ENCODE data around the gene SPRN. TPM values are rescaled to one million over a fixed set of nuclear protein-coding genes. Genes with fewer than 3 reads are reported as not detected.
"Not testable (repeated sequence)": the region's sequence is repeated elsewhere in the genome, so short reads cannot be mapped to it uniquely, and the experiment has no call there.

Gene SPRN, protein sequence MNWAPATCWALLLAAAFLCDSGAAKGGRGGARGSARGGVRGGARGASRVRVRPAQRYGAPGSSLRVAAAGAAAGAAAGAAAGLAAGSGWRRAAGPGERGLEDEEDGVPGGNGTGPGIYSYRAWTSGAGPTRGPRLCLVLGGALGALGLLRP
- total RNA-seq = 10 to 100 TPM in 2 of 6 experiments, under 1 TPM in 3, not detected in 1; 0.07 to 15.1 (median 0.11) TPM
- long read RNA-seq = 0 reads

DNA sequence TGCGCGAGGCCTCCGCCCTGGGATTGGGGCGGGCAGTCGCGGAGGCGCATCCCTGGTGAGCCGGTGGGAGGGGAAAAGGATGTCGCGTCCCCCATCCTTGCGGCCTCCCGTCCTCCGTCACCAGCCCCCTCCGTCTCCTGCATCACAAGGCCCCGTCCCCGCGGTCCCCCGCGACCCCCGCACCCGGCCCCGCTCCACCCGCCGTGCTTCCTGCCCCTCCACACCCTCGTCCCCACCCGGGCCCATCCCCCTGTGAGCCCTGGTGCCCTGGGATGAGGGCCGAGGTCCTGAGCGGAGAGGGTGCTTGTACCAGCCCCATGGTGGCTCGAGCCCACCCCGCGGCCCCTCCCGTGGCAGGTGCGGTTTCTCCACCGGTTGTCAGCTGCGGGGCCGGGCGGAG lies at the start of gene SPRN:
SPRN (minus strand) TSS at position 25 of the 400 bp plus-strand sequence. CDS start 944 bp downstream, outside the sequence.
- H3K4me3 ChIP-seq, DNase-seq, H3K36me3 ChIP-seq, H3K9me3 ChIP-seq, H3K27me3 ChIP-seq, H3K4me1 ChIP-seq, ATAC-seq, H3K27ac ChIP-seq: not testable (repeated sequence)
- intact Hi-C loops (cut with DNase I) = loop anchor here in 1 of 2 donors (10.0 kb wide), 1 partner anchor 150 kb away; no protein-coding TSS in a partner anchor
- no CpG with 5 or more reads among the region's 37 CpGs for WGBS (ENCODE audit: insufficient coverage, low coverage, low lambda C conversion rate, missing lambda C conversion rate)

DNA sequence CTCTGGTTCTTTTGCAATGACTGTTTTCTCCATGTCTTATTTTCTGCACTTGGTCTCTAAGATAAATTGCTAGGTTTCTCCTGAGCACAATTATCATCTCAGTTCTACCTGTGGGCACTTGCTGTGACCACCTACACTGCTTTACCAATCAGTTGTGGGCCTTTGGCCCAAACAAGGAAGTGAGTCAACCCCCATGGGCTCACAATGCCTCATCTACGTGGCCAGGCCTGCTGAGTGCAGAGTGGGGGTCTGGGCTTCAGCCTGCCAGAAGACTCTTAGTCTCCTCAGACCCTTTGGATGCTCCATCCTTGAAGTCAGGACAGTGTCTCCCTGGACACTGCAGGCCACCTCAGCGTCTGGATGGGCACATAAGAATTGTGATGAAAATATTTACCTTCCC lies 49.6 kb upstream of the SPRN start:
- WGBS (ENCODE audit: insufficient coverage, low coverage, low lambda C conversion rate, missing lambda C conversion rate) = 100% methylated on average over 1 of the region's 2 CpGs
- TF ChIP-seq, protein P1, sequence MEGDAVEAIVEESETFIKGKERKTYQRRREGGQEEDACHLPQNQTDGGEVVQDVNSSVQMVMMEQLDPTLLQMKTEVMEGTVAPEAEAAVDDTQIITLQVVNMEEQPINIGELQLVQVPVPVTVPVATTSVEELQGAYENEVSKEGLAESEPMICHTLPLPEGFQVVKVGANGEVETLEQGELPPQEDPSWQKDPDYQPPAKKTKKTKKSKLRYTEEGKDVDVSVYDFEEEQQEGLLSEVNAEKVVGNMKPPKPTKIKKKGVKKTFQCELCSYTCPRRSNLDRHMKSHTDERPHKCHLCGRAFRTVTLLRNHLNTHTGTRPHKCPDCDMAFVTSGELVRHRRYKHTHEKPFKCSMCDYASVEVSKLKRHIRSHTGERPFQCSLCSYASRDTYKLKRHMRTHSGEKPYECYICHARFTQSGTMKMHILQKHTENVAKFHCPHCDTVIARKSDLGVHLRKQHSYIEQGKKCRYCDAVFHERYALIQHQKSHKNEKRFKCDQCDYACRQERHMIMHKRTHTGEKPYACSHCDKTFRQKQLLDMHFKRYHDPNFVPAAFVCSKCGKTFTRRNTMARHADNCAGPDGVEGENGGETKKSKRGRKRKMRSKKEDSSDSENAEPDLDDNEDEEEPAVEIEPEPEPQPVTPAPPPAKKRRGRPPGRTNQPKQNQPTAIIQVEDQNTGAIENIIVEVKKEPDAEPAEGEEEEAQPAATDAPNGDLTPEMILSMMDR (IDR thresholded peaks at IDR 0.05) = no peak
- no peak for TF ChIP-seq POLR2A (IDR thresholded peaks at IDR 0.05)
- no peak overlapping the region for H3K27ac ChIP-seq
- H3K4me3 ChIP-seq = no peak overlapping the region
- H3K9me3 ChIP-seq = no peaks in the 10 kb centered on the region
- intact Hi-C loops (cut with DNase I) = no loop called here
- no peaks in the 10 kb centered on the region for H3K4me1 ChIP-seq
- no peaks in the 10 kb centered on the region for H3K36me3 ChIP-seq
- ATAC-seq (no peak), DNase-seq (no peak)
- no peaks in the 10 kb centered on the region for H3K27me3 ChIP-seq

DNA sequence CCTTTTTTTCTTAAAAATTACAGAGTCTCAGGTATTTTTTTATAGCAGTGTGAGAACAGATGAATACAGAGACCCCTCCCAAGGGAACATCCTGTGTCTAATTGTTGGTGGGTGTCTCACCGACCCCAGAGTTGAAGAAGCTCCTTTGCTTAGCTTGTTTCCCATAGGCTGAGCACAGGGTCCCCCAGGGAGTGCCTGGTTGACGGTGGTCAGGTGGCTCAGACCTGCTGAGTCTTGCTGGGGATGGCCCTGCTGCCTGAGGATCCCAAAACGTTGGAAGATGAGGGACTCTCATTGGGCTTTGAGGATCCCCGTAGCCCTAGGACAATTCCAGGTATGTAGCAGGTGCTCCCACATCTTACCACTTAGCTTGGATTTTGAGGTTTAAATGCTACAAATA lies 48.8 kb upstream of the SPRN start:
- TF ChIP-seq, protein P1 (IDR thresholded peaks at IDR 0.05) = no peak
- TF ChIP-seq POLR2A (IDR thresholded peaks at IDR 0.05) = no peak
- DNase-seq = no peak
- no peaks in the 10 kb centered on the region for H3K27me3 ChIP-seq

DNA sequence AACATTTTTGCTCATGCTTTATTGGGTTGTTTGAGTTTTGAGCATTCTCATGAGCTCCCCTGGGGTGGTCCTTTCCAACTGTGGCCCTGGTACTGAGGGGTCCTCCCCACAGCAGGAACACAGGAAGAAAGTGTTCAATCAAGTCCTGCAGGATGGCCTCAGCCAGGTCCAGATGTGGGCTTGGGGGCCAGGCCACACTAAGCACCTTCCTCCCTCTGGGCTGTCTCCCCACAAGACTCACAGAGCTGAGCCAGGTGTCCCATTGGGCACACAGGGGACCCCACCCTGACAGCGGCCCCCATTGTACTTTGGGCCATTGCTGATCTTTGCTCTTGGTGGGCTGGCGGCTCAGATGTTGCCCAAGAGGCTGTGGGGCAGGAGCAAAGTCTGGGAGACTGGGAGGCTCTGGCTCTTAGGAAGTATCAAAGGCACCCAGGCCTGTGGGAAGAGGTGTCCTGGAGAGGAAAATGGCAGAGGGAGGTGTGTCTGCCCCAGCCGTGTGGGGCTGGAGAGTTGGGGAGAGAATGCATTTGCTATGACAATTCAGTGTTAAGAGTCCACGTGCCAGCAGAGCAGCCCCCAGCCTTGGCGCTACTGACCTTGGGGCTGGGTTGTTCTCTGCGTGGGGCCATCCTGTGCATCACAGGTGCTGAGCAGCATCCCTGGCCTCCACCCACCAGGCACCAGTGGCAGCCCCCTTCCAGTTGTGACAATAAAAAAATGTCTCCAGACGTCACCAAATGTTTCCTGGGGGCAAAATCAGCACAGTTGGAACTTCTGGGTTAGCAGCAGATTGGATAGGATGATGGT lies 47.1 kb upstream of the SPRN start:
- no peaks in the 10 kb centered on the region for H3K4me1 ChIP-seq
- H3K27ac ChIP-seq = no peak overlapping the region
- H3K4me3 ChIP-seq = no peak overlapping the region
- intact Hi-C loops (cut with DNase I) = no loop called here
- H3K27me3 ChIP-seq = no peaks in the 10 kb centered on the region
- DNase-seq = no peak
- H3K36me3 ChIP-seq = no peaks in the 10 kb centered on the region
- H3K9me3 ChIP-seq = no peaks in the 10 kb centered on the region
- ATAC-seq = no peak
- 82% methylated on average over 2 of the region's 7 CpGs for WGBS (ENCODE audit: insufficient coverage, low coverage, low lambda C conversion rate, missing lambda C conversion rate)
- no peak for TF ChIP-seq POLR2A (IDR thresholded peaks at IDR 0.05)
- TF ChIP-seq, protein P1 (IDR thresholded peaks at IDR 0.05) = no peak

More for the DNA sequence above, 48.8 kb upstream of the SPRN start:
- 78% methylated on average over 1 of the region's 4 CpGs for WGBS (ENCODE audit: insufficient coverage, low coverage, low lambda C conversion rate, missing lambda C conversion rate)
- Histone ChIP-seq H3K4me3 (no peak overlapping the region), H3K27ac (no peak overlapping the region), H3K36me3 (no peaks in the 10 kb centered on the region), H3K9me3 (no peaks in the 10 kb centered on the region), H3K4me1 (no peaks in the 10 kb centered on the region)
- no peak for ATAC-seq
- intact Hi-C loops (cut with DNase I) = no loop called here

- H3K4me3 ChIP-seq; ATAC-seq; intact Hi-C loops (cut with DNase I); H3K4me1 ChIP-seq; DNase-seq; H3K36me3 ChIP-seq; H3K9me3 ChIP-seq; H3K27ac ChIP-seq; H3K27me3 ChIP-seq: not testable (repeated sequence)
- 69% methylated on average over 3 of the region's 3 CpGs for WGBS (ENCODE audit: insufficient coverage, low coverage, low lambda C conversion rate, missing lambda C conversion rate)
Observed at GRCh38 chr10:133469205-133469604, 44.8 kb upstream of the SPRN start.

Data from right lobe of liver (tissue), 6 donors.